GM23338 (cell line): Measurements from ENCODE around the gene MYH15. TPM values are rescaled to one million over a fixed set of nuclear protein-coding genes. Genes with fewer than 3 reads are reported as not detected.

Experiments
- CTCF ChIP-seq, 2 experiments: fragments of 200-600 bp in 1 of 2; sonication (generic) in 1 of 2; conservative IDR thresholded peaks; 2 replicates each; pipeline versions ENCODE4 v1.5.1 to v1.6.1; 2016 to 2017; ENCODE audit warnings: antibody characterized with exemption in 2 of 2, low read depth in 2 of 2, mild to moderate bottlenecking in 2 of 2, moderate library complexity in 1 of 2
- POLR2AphosphoS5 ChIP-seq: IDR thresholded peaks from 2 replicates; pipeline ENCODE4 v1.6.1; 2016; ENCODE audit warnings: antibody characterized with exemption, low read depth
- STAT1 ChIP-seq: IDR thresholded peaks from one replicate; pipeline ENCODE4 v1.6.1; 2016; ENCODE audit warnings: antibody characterized with exemption; ENCODE audit not compliant: unreplicated experiment
- polyA plus RNA-seq: library from polyadenylated mRNA; unstranded; fragments of >200 nt; fragmentation: Nextera tagmentation; extraction: Ambion mirVana; gene quantifications from 2 replicates; pipeline ENCODE4 v1.2.1, GENCODE V29; 2016
- total RNA-seq: library from RNA; depleted of rRNA; stranded (reverse); fragments of >200 nt; shearing (Covaris generic); gene quantifications from 2 replicates; pipeline ENCODE4 v1.2.3, GENCODE V29; 2014; rRNA removed

The MYH15 gene
- total and polyA plus RNA-seq, 2 experiments from 2014 or later: 0.07 TPM; not detected in 1

DNA sequence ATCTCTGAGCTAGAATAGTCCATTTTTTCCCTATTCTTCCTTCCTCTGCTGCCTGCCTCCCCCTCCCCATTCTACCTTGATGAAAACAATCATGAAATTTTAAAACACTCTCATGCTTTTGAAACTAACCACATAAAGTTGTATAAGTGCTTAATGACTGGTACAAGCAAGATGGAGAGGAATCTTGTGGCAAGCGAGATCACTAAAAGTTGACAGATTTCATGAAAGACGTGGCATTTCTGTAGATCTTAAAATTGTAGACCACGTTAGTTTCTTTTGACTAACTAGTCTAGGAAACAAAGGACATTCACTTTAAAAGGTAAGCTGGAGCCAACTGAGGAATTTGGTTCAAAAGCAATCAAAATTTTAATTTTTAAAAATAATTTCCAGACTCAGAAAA is 178.6 kb downstream of the MYH15 start (continued):
- TF ChIP-seq CTCF (conservative IDR thresholded peaks at IDR 0.05; ENCODE audit: low read depth in 2 of 2) (no peak), POLR2AphosphoS5 (no peak), STAT1 (no peak)

Other genes with a start within 250 kb of the MYH15 start
- not detected in 2 replicates for gene HHLA2, start 214.0 kb downstream of the MYH15 start, total RNA-seq
- gene HHLA2, start 214.0 kb downstream of the MYH15 start, polyA plus RNA-seq: not detected in 2 replicates
- gene CIP2A, start 78.8 kb upstream of the MYH15 start, total RNA-seq: 47.8 and 63.5 TPM in 2 replicates
- gene CIP2A, start 78.8 kb upstream of the MYH15 start, polyA plus RNA-seq: 30.4 and 48.1 TPM in 2 replicates
- gene DZIP3, start 79.1 kb upstream of the MYH15 start, total RNA-seq: 26.6 and 28.7 TPM in 2 replicates
- 24.6 and 32.0 TPM in 2 replicates for gene DZIP3, start 79.1 kb upstream of the MYH15 start, polyA plus RNA-seq
- not detected in 2 replicates for gene RETNLB, start 246.8 kb upstream of the MYH15 start, total RNA-seq
- gene RETNLB, start 246.8 kb upstream of the MYH15 start, polyA plus RNA-seq: not detected in 2 replicates